DND-41 (cell line): ENCODE measurements around the gene TRIM41.
"Not testable (repeated sequence)": the region's sequence is repeated elsewhere in the genome, so short reads cannot be mapped to it uniquely, and the experiment has no call there.

Source experiments
- ATAC-seq: fragments of 200-7000 bp; cut with Tn5 transposase; 3 replicates; pipeline ENCODE4 v1.9.1; 2021; ENCODE audit warnings: low read depth; ENCODE audit not compliant: insufficient read depth
- DNase-seq: peaks from one replicate; pipeline ENCODE4 v3.0.0-alpha.2; 2020
- H2AFZ ChIP-seq: 2 replicates; pipeline ENCODE4 v1.6.0; 2012; ENCODE audit warnings: low read depth, low read length
- H3K27ac ChIP-seq: 2 replicates; pipeline ENCODE4 v1.5.1; 2012; ENCODE audit warnings: low read length, inconsistent platforms
- H3K27me3 ChIP-seq: fragments of 200-600 bp; sonication (generic); 2 replicates; pipeline ENCODE4 v1.6.0; 2012; ENCODE audit warnings: low read length, mild to moderate bottlenecking, inconsistent platforms; ENCODE audit not compliant: insufficient read depth, poor library complexity
- H3K36me3 ChIP-seq: 2 replicates; pipeline ENCODE4 v1.5.1; 2012; ENCODE audit warnings: low read length, inconsistent platforms; ENCODE audit not compliant: insufficient read depth
- H3K4me1 ChIP-seq: 2 replicates; pipeline ENCODE4 v1.5.1; 2012; ENCODE audit warnings: mild to moderate bottlenecking, low read length; ENCODE audit not compliant: insufficient read depth
- H3K4me2 ChIP-seq: 2 replicates; pipeline ENCODE4 v1.6.0; 2012; ENCODE audit warnings: mild to moderate bottlenecking, moderate library complexity, low read length, inconsistent platforms; ENCODE audit not compliant: insufficient read depth
- H3K4me3 ChIP-seq, 2 experiments: fragments of 200-600 bp in 1 of 2; shearing (Covaris generic) in 1 of 2; 2 replicates each; pipeline ENCODE4 v1.5.1; 2012 to 2016; ENCODE audit warnings: inconsistent platforms in 2 of 2, low read length in 2 of 2, mild to moderate bottlenecking in 2 of 2, low read depth in 1 of 2, moderate library complexity in 1 of 2
- H3K79me2 ChIP-seq: 2 replicates; pipeline ENCODE4 v1.6.0; 2012; ENCODE audit warnings: low read length, inconsistent platforms; ENCODE audit not compliant: insufficient read depth
- H3K9ac ChIP-seq: 2 replicates; pipeline ENCODE4 v1.6.0; 2012; ENCODE audit warnings: low read depth, mild to moderate bottlenecking, inconsistent platforms, low read length, moderate library complexity
- H3K9me3 ChIP-seq: 2 replicates; pipeline ENCODE4 v1.5.1; 2012; ENCODE audit warnings: low read length, moderate library complexity, mild to moderate bottlenecking, inconsistent platforms; ENCODE audit not compliant: insufficient read depth, severe bottlenecking
- H4K20me1 ChIP-seq: 2 replicates; pipeline ENCODE4 v1.6.0; 2012; ENCODE audit warnings: low read length; ENCODE audit not compliant: insufficient read depth
- CTCF ChIP-seq: IDR thresholded peaks from 2 replicates; pipeline ENCODE4 v1.5.1; 2012; ENCODE audit warnings: borderline replicate concordance, low read length, moderate library complexity, mild to moderate bottlenecking; ENCODE audit not compliant: poor library complexity, severe bottlenecking; ENCODE audit errors: extremely low read depth
- EZH2 ChIP-seq: IDR thresholded peaks from 3 replicates; pipeline ENCODE4 v1.6.1; 2012; ENCODE audit warnings: borderline replicate concordance, low read depth, mild to moderate bottlenecking, moderate library complexity, low read length, inconsistent platforms; ENCODE audit not compliant: severe bottlenecking

Gene TRIM41

DNA sequence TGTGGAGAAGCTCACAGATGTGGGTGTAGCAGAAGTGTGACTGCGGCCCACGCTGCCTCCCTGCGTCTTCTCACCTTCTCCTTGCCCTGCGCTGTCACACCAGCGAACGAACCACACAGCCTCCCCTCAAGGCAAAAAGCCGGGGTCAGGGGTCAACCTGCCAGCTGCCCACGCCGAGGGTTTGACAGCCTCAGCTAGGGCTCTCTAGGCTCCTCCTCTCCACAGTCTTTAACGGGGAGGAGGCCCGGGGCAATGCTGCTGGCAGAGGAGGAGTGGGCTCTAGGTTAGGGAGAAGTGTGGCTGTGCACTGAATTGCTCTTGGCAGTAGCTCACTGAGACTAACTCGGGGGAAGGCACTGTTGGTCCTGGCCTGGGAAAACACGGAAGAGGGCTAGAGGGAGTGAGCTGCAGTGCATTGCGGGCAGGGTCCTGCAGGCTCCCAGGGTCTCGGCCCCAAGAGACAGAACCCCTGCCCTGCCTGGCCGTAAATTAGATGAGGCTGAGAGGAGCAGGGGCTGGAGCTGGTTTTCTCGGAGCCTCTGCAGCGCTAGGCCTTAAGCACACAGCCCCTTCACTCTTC lies 42.1 kb downstream of the TRIM41 start:
- Histone ChIP-seq H3K79me2 (peaks cover 35% of the 10 kb centered on the region), H3K27me3 (no peaks in the 10 kb centered on the region), H3K27ac (no peak overlapping the region), H4K20me1 (peaks cover 6% of the 10 kb centered on the region; the same call in 1 of the 2 replicates), H2AFZ (no peak overlapping the region), H3K9me3 (no peaks in the 10 kb centered on the region), H3K4me1 (peaks cover 14% of the 10 kb centered on the region), H3K4me2 (no peak overlapping the region), H3K9ac (no peak overlapping the region), H3K4me3 (no peak overlapping the region), H3K36me3 (peaks cover 22% of the 10 kb centered on the region)
- no peak for DNase-seq
- TF ChIP-seq EZH2 (no peak), CTCF (no peak)
- ATAC-seq: no peak

DNA sequence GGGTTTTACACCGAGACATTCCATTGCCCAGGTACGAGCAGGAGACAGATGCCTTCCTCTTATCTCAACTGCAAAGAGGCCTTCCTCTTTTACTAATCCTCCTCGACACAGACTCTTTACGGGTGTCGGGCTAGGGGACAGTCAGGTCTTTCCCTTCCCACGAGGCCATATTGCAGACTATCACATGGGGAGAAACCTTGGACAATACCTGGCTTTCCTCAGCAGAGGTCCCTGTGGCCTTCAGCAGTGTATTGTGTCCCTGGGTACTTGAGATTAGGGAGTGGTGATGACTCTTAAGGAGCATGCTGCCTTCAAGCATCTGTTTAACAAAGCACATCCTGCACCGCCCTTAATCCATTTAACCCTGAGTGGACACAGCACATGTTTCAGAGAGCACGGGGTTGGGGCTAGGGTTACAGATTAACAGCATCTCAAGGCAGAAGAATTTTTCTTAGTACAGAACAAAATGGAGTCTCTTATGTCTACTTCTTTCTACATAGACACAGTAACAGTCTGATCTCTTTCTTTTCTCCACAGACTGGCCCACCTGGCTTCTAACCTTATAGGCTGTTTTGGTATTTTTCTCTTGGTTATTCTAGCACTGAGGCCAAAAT lies 44.3 kb downstream of the TRIM41 start:
- not testable (repeated sequence) for ATAC-seq, H3K4me1 ChIP-seq, H3K27ac ChIP-seq, H2AFZ ChIP-seq, DNase-seq, H3K9ac ChIP-seq, H3K4me2 ChIP-seq, H4K20me1 ChIP-seq, H3K27me3 ChIP-seq, H3K9me3 ChIP-seq, H3K4me3 ChIP-seq
- peaks cover 17% of the 10 kb centered on the region for H3K36me3 ChIP-seq
- H3K79me2 ChIP-seq: peaks cover 13% of the 10 kb centered on the region

DNA sequence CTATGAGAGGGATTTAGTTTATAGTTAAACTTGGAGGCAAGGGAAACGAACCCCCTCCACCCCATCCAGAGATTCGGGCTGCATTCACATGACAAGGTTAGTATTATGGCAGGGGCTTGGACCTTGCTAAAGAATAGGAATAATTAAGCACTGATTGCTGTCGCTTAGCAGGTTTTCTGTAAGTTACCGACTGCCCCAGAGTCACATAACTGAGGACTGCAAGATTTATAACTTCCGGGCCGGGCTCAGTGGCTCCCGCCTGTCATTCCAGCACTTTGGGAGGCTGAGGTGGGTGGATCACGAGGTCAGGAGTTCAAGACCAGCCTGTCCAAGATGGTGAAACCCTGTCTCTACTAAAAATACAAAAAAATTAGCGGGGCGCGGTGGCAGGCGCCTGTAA lies 44.8 kb downstream of the TRIM41 start:
- H3K36me3 ChIP-seq: peaks cover 13% of the 10 kb centered on the region
- ATAC-seq, H3K79me2 ChIP-seq, H4K20me1 ChIP-seq, H3K27me3 ChIP-seq, H3K9ac ChIP-seq, H3K9me3 ChIP-seq, H3K4me3 ChIP-seq, H2AFZ ChIP-seq, DNase-seq, H3K27ac ChIP-seq, H3K4me2 ChIP-seq, H3K4me1 ChIP-seq: not testable (repeated sequence)

DNA sequence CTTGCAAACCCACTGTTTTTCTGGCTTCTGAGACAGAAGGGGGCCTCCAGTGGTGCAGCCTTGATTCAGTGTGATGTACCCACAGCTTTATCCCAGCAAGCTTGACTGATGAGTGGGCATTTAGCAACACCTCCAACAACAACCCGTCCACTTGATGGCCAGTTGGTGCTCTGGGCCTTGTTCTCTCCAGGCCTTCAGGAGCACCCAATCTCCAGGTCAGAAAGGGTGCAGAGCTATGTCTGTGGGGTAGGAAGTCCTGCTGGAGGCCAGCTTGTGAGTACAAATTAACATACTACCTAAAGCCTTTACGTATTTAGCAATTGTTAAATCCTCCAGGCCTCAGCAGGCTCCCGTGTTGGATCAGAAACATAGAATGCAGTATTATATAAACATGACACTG lies 48.0 kb downstream of the TRIM41 start:
- no peak for DNase-seq
- no peak overlapping the region for H2AFZ ChIP-seq
- H3K27me3 ChIP-seq: no peaks in the 10 kb centered on the region
- no peaks in the 10 kb centered on the region for H3K9me3 ChIP-seq
- no peak for ATAC-seq
- no peak overlapping the region for H3K9ac ChIP-seq
- H3K27ac ChIP-seq: no peak overlapping the region
- TF ChIP-seq CTCF (no peak), EZH2 (no peak)
- H3K4me3 ChIP-seq: no peak overlapping the region
- no peaks in the 10 kb centered on the region for H3K4me1 ChIP-seq
- H3K79me2 ChIP-seq: no peaks in the 10 kb centered on the region
- H3K4me2 ChIP-seq: no peak overlapping the region
- no peaks in the 10 kb centered on the region for H3K36me3 ChIP-seq
- no peaks in the 10 kb centered on the region for H4K20me1 ChIP-seq

GRCh38 chr5:181273433-181273744 lies 50.3 kb downstream of the TRIM41 start:
- ATAC-seq, H3K4me1 ChIP-seq, H3K4me3 ChIP-seq, H4K20me1 ChIP-seq, H3K36me3 ChIP-seq, H3K27ac ChIP-seq, H2AFZ ChIP-seq, H3K9me3 ChIP-seq, DNase-seq, H3K79me2 ChIP-seq, H3K4me2 ChIP-seq, H3K9ac ChIP-seq, H3K27me3 ChIP-seq: not testable (repeated sequence)
